Vein endothelial cell (primary cell): ENCODE results near the gene FRMPD3. TPM values are rescaled to one million over a fixed set of nuclear protein-coding genes. Genes with fewer than 3 reads are reported as not detected.

Experiments
- total RNA-seq: library from RNA; depleted of rRNA; stranded (reverse); fragments of >200 nt; gene quantifications from 2 replicates; pipeline ENCODE4 v1.2.3, GENCODE V29; 2012

Gene FRMPD3
- not detected in 2 replicates for total RNA-seq

DNA sequence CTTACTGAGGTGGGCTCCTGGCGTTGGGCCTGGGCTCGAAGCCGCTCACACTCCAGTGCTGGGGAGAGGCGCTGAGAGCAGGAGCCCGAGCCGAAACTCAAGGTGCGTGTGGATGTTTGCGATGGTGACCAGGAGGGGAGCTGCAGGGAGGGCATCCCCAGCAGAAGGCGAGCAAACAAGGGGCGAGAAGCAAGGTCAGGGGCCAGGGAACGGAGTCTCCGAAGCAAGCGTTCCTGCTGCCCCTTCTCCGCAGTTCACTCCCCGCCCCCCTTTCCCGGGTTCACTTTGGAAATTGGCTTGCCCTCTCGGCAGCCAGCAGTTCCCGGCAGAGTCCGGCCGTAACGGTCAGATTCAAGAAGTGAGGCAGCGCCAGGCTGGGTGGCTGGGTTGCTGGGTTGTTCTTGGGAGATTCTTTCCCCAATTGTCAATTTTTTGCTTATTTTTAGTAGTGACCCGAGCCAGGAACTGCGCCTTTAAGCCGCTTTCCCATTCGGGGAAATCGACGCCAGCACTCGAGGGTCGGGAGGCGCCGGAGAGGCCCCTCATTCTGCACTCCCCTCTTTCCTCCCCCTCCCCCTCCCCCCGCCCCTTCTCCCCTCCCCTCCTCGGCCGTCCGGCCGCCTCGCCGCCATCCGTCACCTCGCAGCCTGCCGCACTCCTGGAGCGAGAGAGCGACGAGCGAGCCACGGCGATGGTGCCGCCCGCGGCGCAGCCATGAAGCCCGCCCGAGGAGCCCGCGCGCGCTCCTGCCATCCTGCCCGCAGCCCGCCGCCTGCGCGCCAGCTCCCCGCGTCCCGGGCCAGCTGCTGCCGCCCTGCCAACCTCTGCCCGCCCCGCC lies at the start of gene FRMPD3:
FRMPD3 (plus strand) TSS at position 655 of the 838 bp plus-strand sequence. CDS start 76,937 bp downstream, outside the sequence.

Other genes starting within 250 kb of the FRMPD3 start
- gene NUP62CL, start 243.2 kb upstream of the FRMPD3 start, total RNA-seq = not detected in 2 replicates
- gene DNAAF6, start 243.0 kb upstream of the FRMPD3 start, total RNA-seq = not detected in 2 replicates
- gene PRPS1, start 178.9 kb downstream of the FRMPD3 start, total RNA-seq = 27.1 and 33.1 TPM in 2 replicates